ENCODE data around the gene PGM5.

The PGM5 gene

DNA sequence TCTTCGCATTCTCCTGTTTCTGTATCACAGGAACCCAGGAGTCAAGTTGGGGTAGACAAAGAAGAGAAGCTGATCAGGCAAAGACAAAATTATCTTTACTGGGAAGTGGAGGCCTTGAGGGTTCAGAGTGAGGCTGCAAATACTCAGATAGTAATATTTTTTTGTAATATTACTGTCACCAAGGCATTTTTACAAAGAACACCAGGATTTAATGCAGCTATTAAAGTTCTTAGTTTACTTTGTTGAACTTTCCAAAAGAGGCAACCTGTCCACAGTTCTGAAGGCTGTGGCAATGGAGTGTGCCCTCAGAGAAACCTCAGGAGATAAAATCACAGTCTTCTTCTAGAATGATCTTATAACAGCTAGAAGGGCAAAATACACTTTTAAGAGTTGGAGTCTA, 74.9 kb downstream of the PGM5 start:
- H3K4me3 ChIP-seq (ENCODE audit: low read length), result no peak overlapping the region
- DNase-seq (ENCODE audit: low read depth), result no peak
- TF ChIP-seq, protein P1, sequence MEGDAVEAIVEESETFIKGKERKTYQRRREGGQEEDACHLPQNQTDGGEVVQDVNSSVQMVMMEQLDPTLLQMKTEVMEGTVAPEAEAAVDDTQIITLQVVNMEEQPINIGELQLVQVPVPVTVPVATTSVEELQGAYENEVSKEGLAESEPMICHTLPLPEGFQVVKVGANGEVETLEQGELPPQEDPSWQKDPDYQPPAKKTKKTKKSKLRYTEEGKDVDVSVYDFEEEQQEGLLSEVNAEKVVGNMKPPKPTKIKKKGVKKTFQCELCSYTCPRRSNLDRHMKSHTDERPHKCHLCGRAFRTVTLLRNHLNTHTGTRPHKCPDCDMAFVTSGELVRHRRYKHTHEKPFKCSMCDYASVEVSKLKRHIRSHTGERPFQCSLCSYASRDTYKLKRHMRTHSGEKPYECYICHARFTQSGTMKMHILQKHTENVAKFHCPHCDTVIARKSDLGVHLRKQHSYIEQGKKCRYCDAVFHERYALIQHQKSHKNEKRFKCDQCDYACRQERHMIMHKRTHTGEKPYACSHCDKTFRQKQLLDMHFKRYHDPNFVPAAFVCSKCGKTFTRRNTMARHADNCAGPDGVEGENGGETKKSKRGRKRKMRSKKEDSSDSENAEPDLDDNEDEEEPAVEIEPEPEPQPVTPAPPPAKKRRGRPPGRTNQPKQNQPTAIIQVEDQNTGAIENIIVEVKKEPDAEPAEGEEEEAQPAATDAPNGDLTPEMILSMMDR (IDR thresholded peaks at IDR 0.05; ENCODE audit: insufficient read depth, low read depth, low read length, missing control alignments), result no peak

DNA sequence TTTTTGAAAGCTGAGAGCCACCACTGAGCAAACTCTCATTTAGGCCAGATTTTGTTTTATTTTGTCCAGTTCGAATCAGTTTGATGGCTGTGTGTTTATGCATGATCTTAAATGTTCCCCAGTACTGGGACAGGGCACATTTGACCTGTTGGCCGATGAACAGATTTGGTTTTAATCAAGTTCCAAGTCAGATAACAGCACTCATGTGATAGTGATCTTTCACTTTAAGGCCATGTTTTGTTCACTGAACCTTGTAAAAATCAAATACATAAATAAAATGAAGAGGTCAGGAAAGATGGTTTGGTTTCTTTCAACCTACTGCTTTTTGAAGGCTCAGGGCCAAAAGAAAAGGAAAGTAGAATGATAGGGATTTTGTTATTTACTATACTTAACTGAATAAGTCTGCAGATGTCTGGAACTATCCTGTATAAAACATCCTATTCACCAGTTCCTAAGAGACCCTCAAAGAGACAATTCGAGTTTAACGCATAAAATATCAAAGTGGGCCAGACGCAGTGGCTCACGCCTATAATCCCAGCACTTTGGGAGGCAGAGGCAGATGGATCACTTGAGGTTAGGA, 77.2 kb downstream of the PGM5 start:
- TF ChIP-seq, protein P1 (IDR thresholded peaks at IDR 0.05; ENCODE audit: insufficient read depth, low read depth, low read length, missing control alignments), result no peak
- H3K4me3 ChIP-seq (ENCODE audit: low read length), result no peak overlapping the region
- no peak for DNase-seq (ENCODE audit: low read depth)

DNA sequence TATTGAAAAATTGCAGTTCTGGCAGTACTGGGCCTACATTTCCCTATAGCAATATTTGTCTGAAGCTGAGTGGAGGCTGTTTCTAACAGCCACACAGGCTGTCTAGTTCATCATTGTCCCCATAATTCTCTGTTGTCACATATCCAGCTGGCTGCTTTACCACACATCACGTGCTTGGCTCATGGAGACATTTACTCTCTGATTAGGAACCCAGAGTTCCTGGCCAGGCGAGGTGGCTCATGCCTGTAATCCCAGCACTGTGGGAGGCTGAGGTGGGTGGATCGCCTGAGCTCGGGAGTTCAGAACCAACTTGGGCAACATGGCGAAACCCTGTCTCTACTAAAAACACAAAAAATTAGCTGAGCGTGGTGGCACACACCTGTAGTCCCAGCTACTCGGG, 81.4 kb downstream of the PGM5 start:
- DNase-seq (ENCODE audit: low read depth), result no peak
- H3K4me3 ChIP-seq (ENCODE audit: low read length), result no peak overlapping the region
- TF ChIP-seq, protein P1 (IDR thresholded peaks at IDR 0.05; ENCODE audit: insufficient read depth, low read depth, low read length, missing control alignments), result no peak

DNA sequence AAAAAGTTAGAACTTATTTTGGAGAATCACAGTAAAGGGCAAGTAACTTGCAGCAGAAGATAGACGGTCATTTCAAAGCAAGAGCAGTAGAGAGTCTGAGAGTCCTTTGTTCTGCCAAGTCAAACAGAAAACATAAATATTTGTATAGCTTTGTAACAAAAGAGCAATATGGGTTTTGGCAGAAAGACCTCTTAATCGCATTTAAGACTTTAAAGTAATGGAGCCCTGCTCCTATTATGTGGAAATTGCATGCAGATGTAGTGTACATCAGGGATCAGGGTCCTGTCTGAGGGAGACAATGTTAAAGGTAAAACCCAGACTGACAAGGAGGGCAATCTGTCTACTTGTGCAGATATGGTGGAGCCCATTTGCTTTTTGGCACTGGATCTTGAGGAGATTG, 87.2 kb downstream of the PGM5 start:
- TF ChIP-seq, protein P1 (IDR thresholded peaks at IDR 0.05; ENCODE audit: insufficient read depth, low read depth, low read length, missing control alignments), result no peak
- no peak for DNase-seq (ENCODE audit: low read depth)
- H3K4me3 ChIP-seq (ENCODE audit: low read length), result no peak overlapping the region

DNA sequence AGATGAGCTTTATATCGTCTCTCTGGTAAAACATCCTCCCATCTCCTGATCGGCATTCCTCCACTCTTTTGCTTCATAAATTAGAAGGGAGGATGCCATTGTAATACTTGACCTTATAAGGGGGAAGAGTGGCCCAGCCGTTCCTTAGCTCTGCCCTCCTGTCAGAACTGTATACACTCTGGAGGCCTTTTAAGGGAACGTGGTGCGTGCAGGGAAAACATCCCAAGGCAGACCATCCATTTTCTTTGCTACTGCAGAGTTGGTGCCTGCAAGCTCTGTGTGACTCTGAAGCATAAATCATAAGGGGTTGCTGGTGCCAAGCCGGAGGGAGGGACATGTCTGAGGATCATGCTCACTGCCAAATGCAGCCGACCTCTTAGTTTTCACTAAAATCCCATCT, 90.4 kb downstream of the PGM5 start:
- no peak for DNase-seq (ENCODE audit: low read depth)
- no peak overlapping the region for H3K4me3 ChIP-seq (ENCODE audit: low read length)
- TF ChIP-seq, protein P1 (IDR thresholded peaks at IDR 0.05; ENCODE audit: insufficient read depth, low read depth, low read length, missing control alignments), result no peak

DNA sequence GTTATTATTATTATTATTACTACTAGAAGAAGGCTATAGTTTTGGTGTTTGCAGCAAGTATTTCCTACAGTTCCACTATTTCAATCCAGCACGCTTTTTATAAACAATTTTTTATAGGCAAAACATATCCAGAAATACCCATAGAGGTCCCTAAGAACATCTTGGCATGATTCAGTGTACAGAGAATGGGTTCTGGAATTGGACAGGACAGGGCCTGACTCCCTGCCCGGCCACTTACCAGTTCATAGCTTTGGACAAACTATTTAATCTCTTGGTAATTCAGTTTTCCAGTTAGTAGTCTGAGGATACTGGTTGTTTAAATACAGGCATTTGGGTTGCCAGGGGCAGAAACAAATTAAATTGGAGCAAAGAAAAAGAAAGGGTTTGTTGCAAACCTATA, 91.2 kb downstream of the PGM5 start:
- no peak for DNase-seq (ENCODE audit: low read depth)
- no peak overlapping the region for H3K4me3 ChIP-seq (ENCODE audit: low read length)
- TF ChIP-seq, protein P1 (IDR thresholded peaks at IDR 0.05; ENCODE audit: insufficient read depth, low read depth, low read length, missing control alignments), result no peak

DNA sequence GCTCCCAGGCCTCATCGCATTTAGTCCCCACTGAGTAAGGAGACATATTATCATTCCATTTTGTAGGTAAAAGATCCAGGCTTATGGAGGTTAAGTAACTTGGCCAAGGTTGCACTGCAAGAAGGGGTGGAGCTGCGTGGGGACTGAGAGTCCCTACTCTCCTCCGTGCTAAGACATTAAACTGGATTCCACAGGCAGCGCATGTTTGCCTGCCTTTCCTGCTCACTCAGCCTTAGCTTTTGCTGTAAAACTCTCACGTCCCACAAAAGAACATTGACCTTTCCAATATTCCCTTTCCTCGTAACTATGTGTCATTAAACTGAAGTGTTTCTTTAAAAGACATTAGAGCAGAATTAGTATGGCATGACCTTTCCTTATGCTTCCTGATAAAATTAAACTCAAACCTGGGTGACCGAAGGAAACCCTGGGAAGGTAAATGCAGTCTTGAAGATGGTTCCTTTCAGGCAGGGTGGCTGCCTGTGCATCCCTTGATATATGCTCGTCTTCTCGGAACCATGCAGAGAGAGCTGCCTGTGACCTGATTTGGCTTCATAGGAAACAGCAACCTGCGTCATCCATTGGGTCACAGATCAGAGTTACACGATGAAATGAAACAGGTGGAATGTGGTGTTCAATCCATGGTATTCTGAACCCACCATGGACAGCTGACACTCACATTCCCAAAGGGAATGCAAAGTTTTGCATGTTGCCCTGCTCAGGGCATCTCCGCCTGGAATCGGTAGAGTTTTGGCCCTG, 98.3 kb downstream of the PGM5 start:
- H3K4me3 ChIP-seq (ENCODE audit: low read length), result no peak overlapping the region
- no peak for DNase-seq (ENCODE audit: low read depth)
- TF ChIP-seq, protein P1 (IDR thresholded peaks at IDR 0.05; ENCODE audit: insufficient read depth, low read depth, low read length, missing control alignments), result no peak
